Activated CD8-positive, alpha-beta T cell treated with anti-CD3 and anti-CD28 coated beads for 36 hours (primary cell): Measurements from ENCODE around the gene APBB2. TPM values are rescaled to one million over a fixed set of nuclear protein-coding genes. Genes with fewer than 3 reads are reported as not detected.

Experiments used
- ATAC-seq: fragments of 200-7000 bp; cut with Tn5 transposase; one replicate; pipeline ENCODE4 v1.10.0; 2021; ENCODE audit warnings: mild to moderate bottlenecking, moderate library complexity
- CTCF ChIA-PET: fragments of 350-600 bp; sonication (Branson Sonifier 250); formaldehyde crosslinking; loops from one replicate; lab custom pipeline; 2021; ENCODE audit warnings: antibody characterized with exemption; lab: Charles Lee
- POLR2A ChIA-PET: fragments of 350-600 bp; sonication (Branson Sonifier 250); formaldehyde crosslinking; loops from one replicate; lab custom pipeline; 2021; ENCODE audit warnings: antibody characterized with exemption; lab: Charles Lee
- DNase-seq: peaks from one replicate; pipeline ENCODE4 v3.0.0-alpha.2; 2020
- H3K27ac Mint-ChIP-seq: one replicate; pipeline ENCODE4 v1.8.0; 2021; ENCODE audit warnings: mild to moderate bottlenecking, mixed read lengths
- H3K27me3 Mint-ChIP-seq: one replicate; pipeline ENCODE4 v1.8.0; 2021; ENCODE audit warnings: mixed read lengths
- H3K36me3 Mint-ChIP-seq: one replicate; pipeline ENCODE4 v1.8.0; 2021; ENCODE audit warnings: low read depth, mixed read lengths
- H3K4me1 Mint-ChIP-seq: one replicate; pipeline ENCODE4 v1.8.0; 2021; ENCODE audit warnings: low read depth, mixed read lengths
- H3K4me3 Mint-ChIP-seq: one replicate; pipeline ENCODE4 v1.8.0; 2021; ENCODE audit warnings: mild to moderate bottlenecking, moderate library complexity, mixed read lengths
- H3K9me3 Mint-ChIP-seq: one replicate; pipeline ENCODE4 v1.8.0; 2021; ENCODE audit warnings: mixed read lengths
- intact Hi-C: fragments of 100-400 bp; cut with micrococcal nuclease; formaldehyde crosslinking; loops from one replicate; pipeline ENCODE4 v1.10.0; 2022
- total RNA-seq, 2 experiments: library from RNA; stranded (reverse); gene quantifications; one replicate each; pipeline ENCODE4 v1.2.3, GENCODE V29; 2021
- TF ChIP-seq, protein P1 (sequence below): fragments of 200-600 bp; IDR thresholded peaks from one replicate; pipeline ENCODE4 v1.8.0; 2022; ENCODE audit warnings: antibody characterized with exemption, mild to moderate bottlenecking

The APBB2 gene
- total RNA-seq, 2 experiments from 2014 or later: 0.89 to 2.3 TPM

DNA sequence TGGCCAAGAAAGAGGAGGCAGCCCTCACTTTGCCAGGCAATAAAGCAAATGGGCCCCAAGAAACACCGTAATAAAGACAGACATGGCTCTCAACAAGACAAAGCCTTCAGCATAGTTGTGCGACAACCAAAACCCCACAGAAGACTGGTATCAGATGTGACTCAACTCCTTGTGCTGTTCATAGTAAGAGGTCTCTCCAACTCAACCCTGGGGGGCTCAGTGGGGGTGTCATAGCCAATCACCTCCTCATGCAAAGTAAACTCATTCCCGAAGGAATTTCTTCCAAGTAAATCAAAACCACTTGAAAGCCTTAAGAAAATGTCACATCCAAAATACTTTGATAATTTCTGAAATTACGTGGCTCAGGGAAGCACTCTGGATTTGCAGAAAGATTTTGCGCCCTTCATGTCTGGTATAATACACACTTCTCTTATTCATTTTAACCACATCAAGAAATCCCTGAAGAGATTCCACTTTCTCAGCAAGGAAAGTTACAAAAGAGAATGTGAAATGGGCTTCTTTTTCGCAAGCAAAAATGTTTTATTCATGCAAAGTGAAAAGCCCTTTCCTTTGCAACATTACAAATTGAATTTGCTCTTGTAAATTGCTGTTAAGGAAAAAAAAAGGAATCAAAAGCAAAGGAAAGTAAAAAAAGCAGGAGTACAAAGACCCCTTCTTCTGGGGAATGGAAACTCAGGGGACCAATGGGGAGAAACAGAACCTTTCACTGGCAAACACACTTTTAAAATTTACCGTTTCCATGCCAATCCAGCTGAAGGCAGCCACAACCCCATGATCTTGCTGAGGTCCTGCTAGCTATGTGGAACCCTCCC is 327.2 kb downstream of the APBB2 start:
- ChIA-PET CTCF (interaction anchor here (1.3 to 2.8 kb wide), 2 partner anchors 10 to 150 kb away, joined by 3 to 33 read pairs; no protein-coding TSS in a partner anchor), POLR2A (no interaction called here)
- H3K27me3 Mint-ChIP-seq: peaks cover 1% of the 10 kb centered on the region
- H3K4me3 Mint-ChIP-seq: no peak overlapping the region
- DNase-seq (no peak), ATAC-seq (no peak)
- H3K27ac Mint-ChIP-seq: no peak overlapping the region
- TF ChIP-seq, protein P1, sequence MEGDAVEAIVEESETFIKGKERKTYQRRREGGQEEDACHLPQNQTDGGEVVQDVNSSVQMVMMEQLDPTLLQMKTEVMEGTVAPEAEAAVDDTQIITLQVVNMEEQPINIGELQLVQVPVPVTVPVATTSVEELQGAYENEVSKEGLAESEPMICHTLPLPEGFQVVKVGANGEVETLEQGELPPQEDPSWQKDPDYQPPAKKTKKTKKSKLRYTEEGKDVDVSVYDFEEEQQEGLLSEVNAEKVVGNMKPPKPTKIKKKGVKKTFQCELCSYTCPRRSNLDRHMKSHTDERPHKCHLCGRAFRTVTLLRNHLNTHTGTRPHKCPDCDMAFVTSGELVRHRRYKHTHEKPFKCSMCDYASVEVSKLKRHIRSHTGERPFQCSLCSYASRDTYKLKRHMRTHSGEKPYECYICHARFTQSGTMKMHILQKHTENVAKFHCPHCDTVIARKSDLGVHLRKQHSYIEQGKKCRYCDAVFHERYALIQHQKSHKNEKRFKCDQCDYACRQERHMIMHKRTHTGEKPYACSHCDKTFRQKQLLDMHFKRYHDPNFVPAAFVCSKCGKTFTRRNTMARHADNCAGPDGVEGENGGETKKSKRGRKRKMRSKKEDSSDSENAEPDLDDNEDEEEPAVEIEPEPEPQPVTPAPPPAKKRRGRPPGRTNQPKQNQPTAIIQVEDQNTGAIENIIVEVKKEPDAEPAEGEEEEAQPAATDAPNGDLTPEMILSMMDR: no peak
- intact Hi-C loops: no loop called here
- no peaks in the 10 kb centered on the region for H3K9me3 Mint-ChIP-seq
- H3K36me3 Mint-ChIP-seq: no peaks in the 10 kb centered on the region
- H3K4me1 Mint-ChIP-seq: peaks cover 8% of the 10 kb centered on the region

DNA sequence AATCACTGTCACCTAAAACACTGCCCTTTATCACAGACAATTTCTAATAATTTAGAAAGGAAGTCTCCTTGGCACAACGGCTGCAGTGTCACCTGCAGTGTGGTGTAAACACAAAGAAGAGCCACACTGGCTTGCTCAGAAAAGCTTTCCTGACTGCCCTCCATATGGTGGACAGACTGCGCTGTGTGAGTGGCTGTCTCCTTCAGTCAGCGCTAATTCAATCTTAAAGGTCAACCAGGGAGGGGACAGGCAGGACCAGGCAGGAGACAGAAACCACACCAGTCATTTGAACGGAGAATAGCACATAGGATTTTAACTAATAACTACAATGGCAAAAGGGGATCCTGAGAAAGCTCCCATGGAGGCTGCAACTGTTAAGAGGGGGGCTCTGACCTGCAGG is 332.5 kb downstream of the APBB2 start:
- DNase-seq (no peak), ATAC-seq (no peak)
- ChIA-PET CTCF (interaction anchor here (1.1 to 2.3 kb wide), 3 partner anchors 15 to 43 kb away, joined by 3 to 9 read pairs (median 4); no protein-coding TSS in a partner anchor), POLR2A (no interaction called here)
- TF ChIP-seq, protein P1: no peak
- peaks cover 9% of the 10 kb centered on the region for H3K27me3 Mint-ChIP-seq
- H3K4me3 Mint-ChIP-seq: no peak overlapping the region
- H3K36me3 Mint-ChIP-seq: no peaks in the 10 kb centered on the region
- intact Hi-C loops: no loop called here
- H3K27ac Mint-ChIP-seq: no peak overlapping the region
- no peaks in the 10 kb centered on the region for H3K4me1 Mint-ChIP-seq
- H3K9me3 Mint-ChIP-seq: no peaks in the 10 kb centered on the region

DNA sequence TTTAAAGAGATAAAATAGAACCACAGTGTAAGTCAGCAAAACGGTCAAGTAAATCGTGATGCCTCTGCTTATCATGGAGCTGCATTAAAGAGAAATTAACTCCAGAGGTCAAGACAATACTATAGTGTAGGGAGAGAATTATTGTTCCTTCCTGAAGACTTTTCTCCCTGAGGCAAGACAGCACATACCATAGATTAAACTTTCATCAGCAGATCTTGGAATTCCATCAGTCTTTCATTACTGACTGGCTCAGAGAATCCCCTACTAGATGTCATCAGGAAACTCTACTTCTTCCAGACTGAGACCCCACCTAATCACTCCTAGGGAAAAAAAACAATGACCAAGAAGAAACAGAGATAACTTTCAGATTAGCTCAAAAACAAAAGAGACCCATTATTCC is 333.2 kb downstream of the APBB2 start:
- ATAC-seq (no peak), DNase-seq (no peak)
- no peak overlapping the region for H3K4me3 Mint-ChIP-seq
- no peaks in the 10 kb centered on the region for H3K36me3 Mint-ChIP-seq
- ChIA-PET POLR2A (no interaction called here), CTCF (interaction anchor here (1.1 to 1.5 kb wide), 2 partner anchors 36 to 43 kb away, joined by 3 to 4 read pairs; no protein-coding TSS in a partner anchor)
- no peak overlapping the region for H3K27ac Mint-ChIP-seq
- H3K27me3 Mint-ChIP-seq: peaks cover 8% of the 10 kb centered on the region
- TF ChIP-seq, protein P1: no peak
- no peaks in the 10 kb centered on the region for H3K4me1 Mint-ChIP-seq
- intact Hi-C loops: no loop called here
- no peaks in the 10 kb centered on the region for H3K9me3 Mint-ChIP-seq

DNA sequence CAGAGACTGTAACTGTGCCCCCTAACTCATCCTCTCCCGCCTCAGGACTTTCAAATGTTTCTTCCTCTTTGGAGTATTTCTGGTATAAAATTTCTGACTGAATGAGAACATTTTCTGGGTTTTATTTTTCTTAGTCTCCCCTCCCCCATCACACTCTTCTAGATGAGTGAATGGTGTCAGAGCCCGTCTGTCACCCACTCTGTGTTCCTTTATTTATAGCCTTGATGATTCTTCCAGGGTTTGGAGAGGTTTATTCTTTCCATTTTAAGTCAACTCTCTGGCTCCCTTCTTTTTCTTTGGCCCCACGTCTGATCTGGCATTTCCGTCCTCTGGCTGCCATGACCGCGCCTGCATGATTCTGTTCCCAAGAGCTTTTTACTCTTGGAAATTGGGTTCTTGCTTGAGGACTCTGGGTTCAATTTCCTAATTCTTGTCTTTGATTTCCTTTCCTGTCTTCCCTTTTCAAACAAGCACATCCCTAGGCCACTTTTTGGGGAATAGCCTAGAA is 335.7 kb downstream of the APBB2 start:
- Mint-ChIP-seq H3K4me3 (no peak overlapping the region), H3K9me3 (no peaks in the 10 kb centered on the region), H3K27ac (no peak overlapping the region), H3K4me1 (no peaks in the 10 kb centered on the region), H3K27me3 (peaks cover 8% of the 10 kb centered on the region), H3K36me3 (no peaks in the 10 kb centered on the region)
- TF ChIP-seq, protein P1: no peak
- ChIA-PET CTCF (no interaction called here), POLR2A (no interaction called here)
- ATAC-seq (no peak), DNase-seq (no peak)
- intact Hi-C loops: loop anchor here (1.0 kb wide), 1 partner anchor 19 kb away; no protein-coding TSS in a partner anchor

DNA sequence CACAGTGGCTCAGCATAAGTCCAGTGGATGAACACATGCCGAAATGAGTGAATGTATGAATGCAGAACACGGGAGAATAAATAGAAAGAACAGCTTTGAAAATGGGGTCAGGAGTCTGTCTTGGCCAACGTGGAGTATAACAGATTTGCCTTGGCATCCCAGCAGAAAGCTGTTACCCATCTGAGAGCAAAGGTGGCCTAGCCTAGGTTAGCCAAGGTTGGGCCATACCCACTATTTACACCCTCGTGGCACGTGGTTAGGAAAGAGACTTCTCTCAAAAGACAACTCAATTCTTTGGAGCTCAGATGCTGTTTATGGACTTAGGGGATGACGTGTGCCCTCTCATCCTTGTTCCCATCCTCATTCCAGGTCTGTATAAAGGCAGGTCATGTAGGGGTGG is 337.3 kb downstream of the APBB2 start:
- ChIA-PET CTCF (interaction anchor here (1.6 kb wide), 1 partner anchor 41 kb away, joined by 3 read pairs; no protein-coding TSS in a partner anchor), POLR2A (no interaction called here)
- Mint-ChIP-seq H3K36me3 (no peaks in the 10 kb centered on the region), H3K4me1 (no peaks in the 10 kb centered on the region), H3K9me3 (no peaks in the 10 kb centered on the region), H3K27me3 (peaks cover 8% of the 10 kb centered on the region), H3K4me3 (no peak overlapping the region), H3K27ac (no peak overlapping the region)
- DNase-seq (no peak), ATAC-seq (no peak)
- intact Hi-C loops: no loop called here
- TF ChIP-seq, protein P1: no peak
